ENCODE results near the gene RBM47. TPM values are rescaled to one million over a fixed set of nuclear protein-coding genes. Genes with fewer than 3 reads are reported as not detected.

Gene RBM47
- total and polyA plus RNA-seq, 2 donors (not counting 1 experiment from before 2014, with no cell fraction given) = 5.6 to 12.9 TPM

- H3K4me3 Mint-ChIP-seq = no peak overlapping the region
- H3K27ac Mint-ChIP-seq = no peak overlapping the region
- Histone ChIP-seq H3K4me3 (ENCODE audit: control extremely low read depth in 1 of 5, extremely low read depth in 1 of 5, insufficient read depth in 1 of 5, low read depth in 2 of 5, low read length in 4 of 5) (no peak overlapping the region), H3K27me3 (replicated peaks in 1 of 4; ENCODE audit: control extremely low read depth in 1 of 4, control insufficient read depth in 3 of 4, insufficient read depth in 4 of 4, low read length in 3 of 4) (no peaks in the 10 kb centered on the region), H2AFZ (ENCODE audit: insufficient read depth, low read depth, low read length, poor library complexity, severe bottlenecking) (no peak overlapping the region), H3K4me1 (ENCODE audit: control insufficient read depth in 2 of 2, insufficient read depth in 2 of 2, low read length in 2 of 2) (no peaks in the 10 kb centered on the region), H3K79me2 (ENCODE audit: control insufficient read depth, insufficient read depth, low read length) (no peaks in the 10 kb centered on the region), H3K36me3 (replicated peaks in 1 of 2; ENCODE audit: control extremely low read depth in 1 of 2, control insufficient read depth in 1 of 2, extremely low read depth in 1 of 2, insufficient read depth in 2 of 2, low read length in 1 of 2) (no peaks in the 10 kb centered on the region), H3K4me2 (replicated peaks; ENCODE audit: low read depth, low read length, poor library complexity, severe bottlenecking) (no peak overlapping the region), H3K27ac (ENCODE audit: low read length in 2 of 2) (no peak overlapping the region), H3K9ac (ENCODE audit: low read length) (no peak overlapping the region), H3K9me3 (ENCODE audit: control extremely low read depth in 1 of 3, control insufficient read depth in 2 of 3, insufficient read depth in 1 of 3, low read length in 2 of 3) (no peaks in the 10 kb centered on the region), H4K20me1 (ENCODE audit: control insufficient read depth, insufficient read depth, low read length, poor library complexity, severe bottlenecking) (no peaks in the 10 kb centered on the region)
- TF ChIP-seq EZH2 (IDR thresholded peaks at IDR 0.05; ENCODE audit: borderline replicate concordance, insufficient read depth, low read depth, low read length, poor library complexity, severe bottlenecking) (no peak), CTCF (IDR thresholded peaks at IDR 0.05) (no peak)
- ChIA-PET POLR2A (no interaction called here), CTCF (no interaction called here)
- peaks cover 2% of the 10 kb centered on the region for H3K4me1 Mint-ChIP-seq
- ATAC-seq (ENCODE audit: low read depth) (no peak), DNase-seq (no peak)
- intact Hi-C loops (cut with micrococcal nuclease) = no loop called here
- H3K27me3 Mint-ChIP-seq = no peaks in the 10 kb centered on the region
- no peaks in the 10 kb centered on the region for H3K9me3 Mint-ChIP-seq (ENCODE audit: insufficient read depth)
- WGBS (ENCODE audit: insufficient coverage) = no CpG with 5 or more reads among the region's 2 CpGs
Observed at GRCh38 chr4:40587351-40587750, 42.3 kb downstream of the RBM47 start.

GRCh38 chr4:40586729-40587128 lies 42.9 kb downstream of the RBM47 start:
- H4K20me1 ChIP-seq (ENCODE audit: control insufficient read depth, insufficient read depth, low read length, poor library complexity, severe bottlenecking) = no peaks in the 10 kb centered on the region
- no peak overlapping the region for H3K4me3 ChIP-seq (ENCODE audit: control extremely low read depth in 1 of 5, extremely low read depth in 1 of 5, insufficient read depth in 1 of 5, low read depth in 2 of 5, low read length in 4 of 5)
- ChIA-PET CTCF (no interaction called here), POLR2A (no interaction called here)
- H3K9me3 ChIP-seq (ENCODE audit: control extremely low read depth in 1 of 3, control insufficient read depth in 2 of 3, insufficient read depth in 1 of 3, low read length in 2 of 3) = no peaks in the 10 kb centered on the region
- H3K79me2 ChIP-seq (ENCODE audit: control insufficient read depth, insufficient read depth, low read length) = no peaks in the 10 kb centered on the region
- 89% methylated on average over 5 of the region's 8 CpGs for WGBS (ENCODE audit: insufficient coverage)
- no peaks in the 10 kb centered on the region for H3K4me1 ChIP-seq (ENCODE audit: control insufficient read depth in 2 of 2, insufficient read depth in 2 of 2, low read length in 2 of 2)
- no peak for ATAC-seq (ENCODE audit: low read depth)
- no peaks in the 10 kb centered on the region for H3K9me3 Mint-ChIP-seq (ENCODE audit: insufficient read depth)
- no peak overlapping the region for H3K27ac Mint-ChIP-seq
- no peak overlapping the region for H3K9ac ChIP-seq (ENCODE audit: low read length)
- H3K4me1 Mint-ChIP-seq = peaks cover 2% of the 10 kb centered on the region
- no peaks in the 10 kb centered on the region for H3K36me3 ChIP-seq (replicated peaks in 1 of 2; ENCODE audit: control extremely low read depth in 1 of 2, control insufficient read depth in 1 of 2, extremely low read depth in 1 of 2, insufficient read depth in 2 of 2, low read length in 1 of 2)
- DNase-seq = no peak
- H3K27ac ChIP-seq (ENCODE audit: low read length in 2 of 2) = no peak overlapping the region
- H3K27me3 Mint-ChIP-seq = no peaks in the 10 kb centered on the region
- intact Hi-C loops (cut with micrococcal nuclease) = no loop called here
- H3K4me2 ChIP-seq (replicated peaks; ENCODE audit: low read depth, low read length, poor library complexity, severe bottlenecking) = no peak overlapping the region
- H3K27me3 ChIP-seq (replicated peaks in 1 of 4; ENCODE audit: control extremely low read depth in 1 of 4, control insufficient read depth in 3 of 4, insufficient read depth in 4 of 4, low read length in 3 of 4) = no peaks in the 10 kb centered on the region
- H2AFZ ChIP-seq (ENCODE audit: insufficient read depth, low read depth, low read length, poor library complexity, severe bottlenecking) = no peak overlapping the region
- TF ChIP-seq CTCF (IDR thresholded peaks at IDR 0.05) (no peak), EZH2 (IDR thresholded peaks at IDR 0.05; ENCODE audit: borderline replicate concordance, insufficient read depth, low read depth, low read length, poor library complexity, severe bottlenecking) (no peak)
- H3K4me3 Mint-ChIP-seq = no peak overlapping the region

Data from B cell (primary cell).